K562 (cell line): ENCODE results near the gene MBD6. TPM values are rescaled to one million over a fixed set of nuclear protein-coding genes. Genes with fewer than 3 reads are reported as not detected.

ENCODE experiments used
- ATAC-seq: fragments of 200-7000 bp; cut with Tn5 transposase; 3 replicates; pipeline ENCODE4 v1.9.1; 2020; ENCODE audit warnings: moderate library complexity
- BruUV-seq: library from RNA; stranded (reverse); fragments of 400-500 nt; replicated peaks from 2 replicates; lab custom pipeline; 2021; lab: Mats Ljungman, UMichigan
- CTCF ChIA-PET: fragments of 300-600 bp; formaldehyde crosslinking; extraction: SDS; loops from one replicate; lab custom pipeline; 2021; ENCODE audit warnings: low intra/inter-chr PET ratio; lab: Yijun Ruan, JAX
- POLR2A ChIA-PET: fragments of 300-600, 350-650 bp; sonication (Branson Sonifier 250); formaldehyde crosslinking; extraction: SDS; loops from one replicate; lab custom pipeline; 2021; ENCODE audit warnings: antibody characterized with exemption, inconsistent platforms; lab: Yijun Ruan, JAX
- DNase-seq, 4 experiments: peaks; one replicate each; pipeline versions ENCODE4 v3.0.0 to v3.0.0-alpha.2; 2011 to 2018; ENCODE audit warnings: low spot score in 3 of 4, mixed read lengths in 3 of 4; ENCODE audit errors: extremely low read depth in 1 of 4
- FAIRE-seq: peaks from 2 replicates; lab custom pipeline; 2011; peaks lifted over from hg19 to GRCh38; lab: Jason Lieb, UNC
- H2AFZ ChIP-seq: 2 replicates; pipeline ENCODE4 v1.6.0; 2011; ENCODE audit warnings: low read depth, low read length, control low read depth, inconsistent platforms
- H3K27ac ChIP-seq: fragments of 200-600 bp; 3 replicates; pipeline ENCODE4 v1.8.0; 2011; ENCODE audit warnings: low read depth, mild to moderate bottlenecking, control low read depth, inconsistent platforms, low read length, moderate library complexity, mixed read lengths; ENCODE audit errors: extremely low read depth
- H3K27me3 ChIP-seq, 2 experiments: fragments of 300-600 bp in 1 of 2; 2 replicates in 1 of 2; 3 replicates in 1 of 2; pipeline versions ENCODE4 v1.6.0 to v1.8.0; 2011; ENCODE audit warnings: inconsistent platforms in 2 of 2, low read length in 2 of 2, mild to moderate bottlenecking in 1 of 2, mixed read lengths in 1 of 2, moderate library complexity in 1 of 2; ENCODE audit not compliant: control insufficient read depth in 2 of 2, insufficient read depth in 2 of 2
- H3K36me3 ChIP-seq: fragments of 300-600 bp; 3 replicates; pipeline ENCODE4 v1.8.0; 2011; ENCODE audit warnings: mild to moderate bottlenecking, low read length, inconsistent platforms; ENCODE audit not compliant: control insufficient read depth, insufficient read depth
- H3K4me1 ChIP-seq, 2 experiments: fragments of 200-600 bp in 1 of 2; replicated peaks in 1 of 2; 2 replicates in 1 of 2; 3 replicates in 1 of 2; pipeline versions ENCODE4 v1.5.1 to v1.8.0; 2011; ENCODE audit warnings: inconsistent platforms in 2 of 2, low read length in 2 of 2, mild to moderate bottlenecking in 1 of 2, mixed read lengths in 1 of 2, moderate library complexity in 1 of 2; ENCODE audit not compliant: control insufficient read depth in 2 of 2, insufficient read depth in 2 of 2
- H3K4me2 ChIP-seq: 2 replicates; pipeline ENCODE4 v1.6.1; 2011; ENCODE audit warnings: low read length, control low read depth, inconsistent platforms, mixed read lengths; ENCODE audit not compliant: insufficient read depth
- H3K4me3 ChIP-seq: fragments of 200-600 bp; sonication (generic), shearing (Covaris generic); 2 replicates; pipeline ENCODE4 v1.5.1; 2016; ENCODE audit warnings: control low read depth, inconsistent platforms
- H3K79me2 ChIP-seq: fragments of 200-600 bp; 3 replicates; pipeline ENCODE4 v1.8.0; 2011; ENCODE audit warnings: low read length, inconsistent platforms; ENCODE audit not compliant: control insufficient read depth, insufficient read depth
- H3K9ac ChIP-seq, 2 experiments: 2 replicates each; pipeline versions ENCODE4 v1.6.0 to v1.6.1; 2011; ENCODE audit warnings: low read depth in 2 of 2, low read length in 2 of 2, control low read depth in 1 of 2, inconsistent platforms in 1 of 2, mild to moderate bottlenecking in 1 of 2, mixed read lengths in 1 of 2; ENCODE audit not compliant: insufficient read depth in 1 of 2
- H3K9me1 ChIP-seq: one replicate; pipeline ENCODE4 v1.6.0; 2011; ENCODE audit warnings: inconsistent platforms, mild to moderate bottlenecking, low read length, moderate library complexity; ENCODE audit not compliant: control insufficient read depth, insufficient read depth
- H3K9me3 ChIP-seq: replicated peaks from 2 replicates; pipeline ENCODE4 v1.5.1; 2011; ENCODE audit warnings: low read depth, low read length, inconsistent platforms; ENCODE audit not compliant: control insufficient read depth, insufficient read depth
- H4K20me1 ChIP-seq: replicated peaks from 2 replicates; pipeline ENCODE4 v1.6.1; 2011; ENCODE audit warnings: low read length, inconsistent platforms, mixed read lengths; ENCODE audit not compliant: control insufficient read depth, insufficient read depth
- ARID1B ChIP-seq: fragments of 450-650 bp; IDR thresholded peaks from 2 replicates; pipeline ENCODE4 v1.6.1; 2016; ENCODE audit warnings: antibody characterized with exemption, mild to moderate bottlenecking, inconsistent platforms
- EP400 ChIP-seq: fragments of 450-650 bp; IDR thresholded peaks from 2 replicates; pipeline ENCODE4 v1.6.1; 2017; ENCODE audit warnings: antibody characterized with exemption, mild to moderate bottlenecking, moderate library complexity
- ETS2 ChIP-seq: IDR thresholded peaks from 2 replicates; pipeline ENCODE4 v1.6.1; 2016; ENCODE audit warnings: borderline replicate concordance, missing genetic modification characterization, mild to moderate bottlenecking, moderate library complexity, missing compliant biosample characterization; ENCODE audit not compliant: poor library complexity, severe bottlenecking
- HNRNPL ChIP-seq: fragments of 200-400 bp; formaldehyde crosslinking; IDR thresholded peaks from 2 replicates; pipeline ENCODE4 v1.6.1; 2017; ENCODE audit warnings: low read depth, mild to moderate bottlenecking, low read length
- MCM7 ChIP-seq, 2 experiments: fragments of 450-650 bp; IDR thresholded peaks; 2 replicates each; pipeline ENCODE4 v1.6.1; 2016 to 2018
- NRF1 ChIP-seq, 2 experiments: fragments of 450-650 bp; IDR thresholded peaks in 1 of 2; conservative IDR thresholded peaks in 1 of 2; 2 replicates each; pipeline ENCODE4 v1.6.1; 2014; ENCODE audit warnings: mild to moderate bottlenecking in 2 of 2
- PHF20 ChIP-seq: fragments of 450-650 bp; IDR thresholded peaks from 2 replicates; pipeline ENCODE4 v1.6.1; 2018; ENCODE audit not compliant: partially characterized antibody
- PRPF4 ChIP-seq: fragments of 200-400 bp; formaldehyde crosslinking; IDR thresholded peaks from one replicate; pipeline ENCODE4 v1.6.1; 2017; ENCODE audit warnings: low read length, low read depth, mild to moderate bottlenecking; ENCODE audit not compliant: insufficient read depth, poor library complexity, severe bottlenecking
- PTTG1 ChIP-seq: fragments of 450-650 bp; IDR thresholded peaks from 2 replicates; pipeline ENCODE4 v1.6.1; 2016; ENCODE audit warnings: low read depth, mild to moderate bottlenecking, missing genetic modification characterization, missing compliant biosample characterization
- SUPT5H ChIP-seq: fragments of 450-650 bp; IDR thresholded peaks from 2 replicates; pipeline ENCODE4 v1.6.1; 2016
- TCFL5 ChIP-seq: fragments of 250-450 bp; sonication (Bioruptor Pico); conservative IDR thresholded peaks from 2 replicates; pipeline ENCODE4 v1.6.1; 2021; ENCODE audit warnings: mild to moderate bottlenecking, moderate library complexity, matching md5 sums
- TEAD2 ChIP-seq: fragments of 450-650 bp; IDR thresholded peaks from 2 replicates; pipeline ENCODE4 v1.6.1; 2016; ENCODE audit warnings: missing genetic modification characterization, control low read depth, missing compliant biosample characterization
- ZBTB1 ChIP-seq: sonication (generic); formaldehyde crosslinking; IDR thresholded peaks from 2 replicates; pipeline ENCODE4 v1.8.1; 2023; ENCODE audit warnings: missing genetic modification reagents, low read depth, mild to moderate bottlenecking, borderline replicate concordance
- WGBS: fragments of 100-300 bp; shearing (Covaris generic); methylation state at CpG from one replicate; pipeline ENCODE4 v1.1.6; 2016; ENCODE audit warnings: low coverage, mixed read lengths; ENCODE audit not compliant: insufficient coverage; ENCODE audit errors: missing lambda C conversion rate; 5-methylcytosine and 5-hydroxymethylcytosine counted together
- in situ Hi-C: fragments of 300-500 bp; cut with MboI; formaldehyde crosslinking; loops from 4 replicates; pipeline ENCODE4 v1.15.0; 2018; ENCODE audit warnings: inconsistent platforms, mixed read lengths
- intact Hi-C: fragments of 100-400 bp; cut with micrococcal nuclease; formaldehyde crosslinking; loops from 2 replicates; pipeline ENCODE4 v1.14.2; 2022
- polyA plus RNA-seq, 8 experiments: library from polyadenylated mRNA; depleted of rRNA in 4 of 8; stranded (reverse) in 5 of 8; unstranded in 3 of 8; fragments of >200 nt; fragmentation: Nextera tagmentation in 2 of 8; fragmentation: Illumina TruSeq in 1 of 8; extraction: Ambion mirVana in 2 of 8; extraction: Trizol in 1 of 8; gene quantifications; 2 replicates each; pipeline versions ENCODE4 v1.2.1 to v1.2.3, GENCODE V29; 2011 to 2014; ENCODE audit warnings: inconsistent platforms in 1 of 8, missing spikeins in 1 of 8
- total RNA-seq, 7 experiments: library from RNA; depleted of rRNA in 6 of 7; stranded (reverse); fragments of >200 nt in 6 of 7; fragmentation: Illumina TruSeq in 2 of 7; extraction: Trizol in 2 of 7; gene quantifications; 2 replicates each; pipeline versions ENCODE4 v1.2.1 to v1.2.3, GENCODE V29; 2011 to 2021; ENCODE audit warnings: low replicate concordance in 1 of 7
- TF ChIP-seq, protein P1 (sequence below), 2 experiments: IDR thresholded peaks; 2 replicates each; pipeline ENCODE4 v1.6.1; 2011; ENCODE audit warnings: borderline replicate concordance in 1 of 2, control low read depth in 1 of 2, low read depth in 1 of 2, low read length in 1 of 2, mild to moderate bottlenecking in 1 of 2, mixed read lengths in 1 of 2, moderate library complexity in 1 of 2; ENCODE audit not compliant: insufficient read depth in 1 of 2, insufficient read length in 1 of 2, poor library complexity in 1 of 2, severe bottlenecking in 1 of 2; ENCODE audit errors: extremely low read depth in 1 of 2
- TF ChIP-seq, protein P2 (sequence below): IDR thresholded peaks from 2 replicates; pipeline ENCODE4 v1.6.1; 2014; ENCODE audit warnings: antibody characterized with exemption
- TF ChIP-seq, protein P3 (sequence below): fragments of 450-650 bp; conservative IDR thresholded peaks from 2 replicates; pipeline ENCODE4 v1.6.1; 2016; ENCODE audit warnings: missing genetic modification characterization, low read depth, mild to moderate bottlenecking, missing compliant biosample characterization, moderate library complexity

The MBD6 gene
- total and polyA plus RNA-seq, 9 of the 15 experiments (the other 6 are each of a cell fraction or from before 2014, with no cell fraction given) = 2.0 to 54.8 (median 3.8) TPM

DNA sequence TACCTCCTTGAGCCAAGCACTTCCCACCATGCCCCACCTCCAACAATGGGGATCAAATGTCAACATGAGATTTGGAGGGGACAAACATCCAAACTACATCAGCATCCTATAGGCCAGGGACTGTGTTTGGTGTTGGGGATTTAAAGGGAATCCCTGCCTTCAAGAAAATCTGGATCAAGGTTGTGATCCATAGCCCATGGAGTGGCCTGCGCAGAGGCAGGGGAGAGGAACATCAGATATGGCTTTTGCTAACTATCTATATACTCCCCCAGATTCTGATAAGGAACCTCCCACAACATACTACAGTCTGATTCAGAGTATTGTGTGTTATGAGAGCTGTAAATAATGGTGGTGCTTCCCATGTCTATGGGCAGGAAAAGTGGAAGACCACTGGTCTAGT is 32.3 kb downstream of the MBD6 start:
- DNase-seq = no peak
- Histone ChIP-seq H2AFZ (no peak overlapping the region), H3K27ac (no peak overlapping the region), H3K36me3 (peaks cover 17% of the 10 kb centered on the region), H3K4me2 (no peak overlapping the region), H3K9ac (no peak overlapping the region; a peak in 1 of 4 replicates), H4K20me1 (no peaks in the 10 kb centered on the region), H3K4me1 (peaks cover 45 to 53% of the 10 kb centered on the region in 2 experiments), H3K9me3 (no peaks in the 10 kb centered on the region), H3K4me3 (no peak overlapping the region), H3K27me3 (no peaks in the 10 kb centered on the region), H3K9me1 (no peaks in the 10 kb centered on the region), H3K79me2 (peaks cover 68% of the 10 kb centered on the region)
- 13% methylated on average over 1 of the region's 1 CpG for WGBS
- ATAC-seq = no peak
- no peak for FAIRE-seq
- ChIA-PET POLR2A (interaction anchor here (0.7 to 4.2 kb wide), 4 partner anchors 9 to 84 kb away, joined by 3 to 38 read pairs (median 4); partner anchors contain the start of gene DDIT3), CTCF (no interaction called here)
- intact Hi-C loops (no loop called here), in situ Hi-C loops (no loop called here)
- no TSS peak for BruUV-seq
- no peak for TF ChIP-seq MCM7 (IDR thresholded peaks at IDR 0.05)
- TF ChIP-seq NRF1 (conservative IDR thresholded peaks at IDR 0.05 in 1 of 2, IDR thresholded peaks at IDR 0.05 in 1 of 2) = peak; percentile 51 to 53
- TF ChIP-seq, protein P1, sequence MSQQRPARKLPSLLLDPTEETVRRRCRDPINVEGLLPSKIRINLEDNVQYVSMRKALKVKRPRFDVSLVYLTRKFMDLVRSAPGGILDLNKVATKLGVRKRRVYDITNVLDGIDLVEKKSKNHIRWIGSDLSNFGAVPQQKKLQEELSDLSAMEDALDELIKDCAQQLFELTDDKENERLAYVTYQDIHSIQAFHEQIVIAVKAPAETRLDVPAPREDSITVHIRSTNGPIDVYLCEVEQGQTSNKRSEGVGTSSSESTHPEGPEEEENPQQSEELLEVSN (IDR thresholded peaks at IDR 0.05; ENCODE audit: borderline replicate concordance in 1 of 2, extremely low read depth in 1 of 2, insufficient read depth in 1 of 2, insufficient read length in 1 of 2, low read depth in 1 of 2, low read length in 1 of 2, poor library complexity in 1 of 2, severe bottlenecking in 1 of 2) = no peak
- TF ChIP-seq, protein P2, sequence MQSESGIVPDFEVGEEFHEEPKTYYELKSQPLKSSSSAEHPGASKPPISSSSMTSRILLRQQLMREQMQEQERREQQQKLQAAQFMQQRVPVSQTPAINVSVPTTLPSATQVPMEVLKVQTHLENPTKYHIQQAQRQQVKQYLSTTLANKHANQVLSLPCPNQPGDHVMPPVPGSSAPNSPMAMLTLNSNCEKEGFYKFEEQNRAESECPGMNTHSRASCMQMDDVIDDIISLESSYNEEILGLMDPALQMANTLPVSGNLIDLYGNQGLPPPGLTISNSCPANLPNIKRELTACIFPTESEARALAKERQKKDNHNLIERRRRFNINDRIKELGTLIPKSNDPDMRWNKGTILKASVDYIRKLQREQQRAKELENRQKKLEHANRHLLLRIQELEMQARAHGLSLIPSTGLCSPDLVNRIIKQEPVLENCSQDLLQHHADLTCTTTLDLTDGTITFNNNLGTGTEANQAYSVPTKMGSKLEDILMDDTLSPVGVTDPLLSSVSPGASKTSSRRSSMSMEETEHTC = no peak
- 0 out of 2 replicates have a peak, but pooled peaks have one; percentile 32 for TF ChIP-seq ARID1B
- TF ChIP-seq SUPT5H = no peak
- no peak for TF ChIP-seq ZBTB1 (CRISPR knock-in tag)
- no peak for TF ChIP-seq TEAD2 (tag)
- no peak for TF ChIP-seq TCFL5
- TF ChIP-seq, protein P3, sequence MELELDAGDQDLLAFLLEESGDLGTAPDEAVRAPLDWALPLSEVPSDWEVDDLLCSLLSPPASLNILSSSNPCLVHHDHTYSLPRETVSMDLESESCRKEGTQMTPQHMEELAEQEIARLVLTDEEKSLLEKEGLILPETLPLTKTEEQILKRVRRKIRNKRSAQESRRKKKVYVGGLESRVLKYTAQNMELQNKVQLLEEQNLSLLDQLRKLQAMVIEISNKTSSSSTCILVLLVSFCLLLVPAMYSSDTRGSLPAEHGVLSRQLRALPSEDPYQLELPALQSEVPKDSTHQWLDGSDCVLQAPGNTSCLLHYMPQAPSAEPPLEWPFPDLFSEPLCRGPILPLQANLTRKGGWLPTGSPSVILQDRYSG (tag) = no peak
- no peak for TF ChIP-seq PRPF4
- no peak for TF ChIP-seq HNRNPL
- TF ChIP-seq PHF20 = no peak
- no peak for TF ChIP-seq EP400
- TF ChIP-seq ETS2 (tag) = no peak
- TF ChIP-seq PTTG1 = no peak
